GM23248 (cell line): ENCODE data around the gene PTPN6.

Source experiments
- EZH2 ChIP-seq: fragments of 200-600 bp; sonication (generic); IDR thresholded peaks from 2 replicates; pipeline ENCODE4 v1.6.1; 2018; ENCODE audit warnings: antibody characterized with exemption, mild to moderate bottlenecking; ENCODE audit not compliant: insufficient read depth, poor library complexity, severe bottlenecking
- EZH2phosphoT487 ChIP-seq: fragments of 200-600 bp; sonication (generic); IDR thresholded peaks from 2 replicates; pipeline ENCODE4 v1.6.1; 2018; ENCODE audit warnings: antibody characterized with exemption, moderate library complexity, mild to moderate bottlenecking, low read depth; ENCODE audit not compliant: insufficient read depth

DNA sequence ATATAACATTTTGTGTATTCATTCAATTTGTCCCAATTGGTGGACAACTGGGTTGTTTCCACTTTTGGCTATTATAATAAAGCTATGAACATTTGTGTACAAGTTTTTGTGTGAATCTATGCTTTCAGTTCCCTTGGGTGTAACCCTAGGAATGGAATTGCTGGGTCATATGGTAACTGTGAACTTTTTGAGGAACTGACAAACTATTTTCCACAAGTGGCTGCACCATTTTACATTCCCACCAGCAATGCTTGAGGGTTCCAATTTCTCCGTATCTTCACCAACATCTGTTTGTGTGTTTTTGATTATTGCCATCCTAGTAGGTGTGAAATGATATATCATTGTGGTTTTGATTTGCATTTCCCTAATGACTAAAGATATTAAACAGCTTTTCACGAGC lies 54.2 kb downstream of the PTPN6 start:
- TF ChIP-seq EZH2 (no peak), EZH2phosphoT487 (no peak)
